ENCODE measurements around the gene MORN1. TPM values are rescaled to one million over a fixed set of nuclear protein-coding genes. Genes with fewer than 3 reads are reported as not detected.

MORN1 gene
- total and polyA plus RNA-seq, 2 experiments from 2014 or later: 4.8 to 11.1 TPM

GRCh38 chr1:2363847-2364513, 27.4 kb downstream of the MORN1 start (continued):
- TF ChIP-seq, protein P1, sequence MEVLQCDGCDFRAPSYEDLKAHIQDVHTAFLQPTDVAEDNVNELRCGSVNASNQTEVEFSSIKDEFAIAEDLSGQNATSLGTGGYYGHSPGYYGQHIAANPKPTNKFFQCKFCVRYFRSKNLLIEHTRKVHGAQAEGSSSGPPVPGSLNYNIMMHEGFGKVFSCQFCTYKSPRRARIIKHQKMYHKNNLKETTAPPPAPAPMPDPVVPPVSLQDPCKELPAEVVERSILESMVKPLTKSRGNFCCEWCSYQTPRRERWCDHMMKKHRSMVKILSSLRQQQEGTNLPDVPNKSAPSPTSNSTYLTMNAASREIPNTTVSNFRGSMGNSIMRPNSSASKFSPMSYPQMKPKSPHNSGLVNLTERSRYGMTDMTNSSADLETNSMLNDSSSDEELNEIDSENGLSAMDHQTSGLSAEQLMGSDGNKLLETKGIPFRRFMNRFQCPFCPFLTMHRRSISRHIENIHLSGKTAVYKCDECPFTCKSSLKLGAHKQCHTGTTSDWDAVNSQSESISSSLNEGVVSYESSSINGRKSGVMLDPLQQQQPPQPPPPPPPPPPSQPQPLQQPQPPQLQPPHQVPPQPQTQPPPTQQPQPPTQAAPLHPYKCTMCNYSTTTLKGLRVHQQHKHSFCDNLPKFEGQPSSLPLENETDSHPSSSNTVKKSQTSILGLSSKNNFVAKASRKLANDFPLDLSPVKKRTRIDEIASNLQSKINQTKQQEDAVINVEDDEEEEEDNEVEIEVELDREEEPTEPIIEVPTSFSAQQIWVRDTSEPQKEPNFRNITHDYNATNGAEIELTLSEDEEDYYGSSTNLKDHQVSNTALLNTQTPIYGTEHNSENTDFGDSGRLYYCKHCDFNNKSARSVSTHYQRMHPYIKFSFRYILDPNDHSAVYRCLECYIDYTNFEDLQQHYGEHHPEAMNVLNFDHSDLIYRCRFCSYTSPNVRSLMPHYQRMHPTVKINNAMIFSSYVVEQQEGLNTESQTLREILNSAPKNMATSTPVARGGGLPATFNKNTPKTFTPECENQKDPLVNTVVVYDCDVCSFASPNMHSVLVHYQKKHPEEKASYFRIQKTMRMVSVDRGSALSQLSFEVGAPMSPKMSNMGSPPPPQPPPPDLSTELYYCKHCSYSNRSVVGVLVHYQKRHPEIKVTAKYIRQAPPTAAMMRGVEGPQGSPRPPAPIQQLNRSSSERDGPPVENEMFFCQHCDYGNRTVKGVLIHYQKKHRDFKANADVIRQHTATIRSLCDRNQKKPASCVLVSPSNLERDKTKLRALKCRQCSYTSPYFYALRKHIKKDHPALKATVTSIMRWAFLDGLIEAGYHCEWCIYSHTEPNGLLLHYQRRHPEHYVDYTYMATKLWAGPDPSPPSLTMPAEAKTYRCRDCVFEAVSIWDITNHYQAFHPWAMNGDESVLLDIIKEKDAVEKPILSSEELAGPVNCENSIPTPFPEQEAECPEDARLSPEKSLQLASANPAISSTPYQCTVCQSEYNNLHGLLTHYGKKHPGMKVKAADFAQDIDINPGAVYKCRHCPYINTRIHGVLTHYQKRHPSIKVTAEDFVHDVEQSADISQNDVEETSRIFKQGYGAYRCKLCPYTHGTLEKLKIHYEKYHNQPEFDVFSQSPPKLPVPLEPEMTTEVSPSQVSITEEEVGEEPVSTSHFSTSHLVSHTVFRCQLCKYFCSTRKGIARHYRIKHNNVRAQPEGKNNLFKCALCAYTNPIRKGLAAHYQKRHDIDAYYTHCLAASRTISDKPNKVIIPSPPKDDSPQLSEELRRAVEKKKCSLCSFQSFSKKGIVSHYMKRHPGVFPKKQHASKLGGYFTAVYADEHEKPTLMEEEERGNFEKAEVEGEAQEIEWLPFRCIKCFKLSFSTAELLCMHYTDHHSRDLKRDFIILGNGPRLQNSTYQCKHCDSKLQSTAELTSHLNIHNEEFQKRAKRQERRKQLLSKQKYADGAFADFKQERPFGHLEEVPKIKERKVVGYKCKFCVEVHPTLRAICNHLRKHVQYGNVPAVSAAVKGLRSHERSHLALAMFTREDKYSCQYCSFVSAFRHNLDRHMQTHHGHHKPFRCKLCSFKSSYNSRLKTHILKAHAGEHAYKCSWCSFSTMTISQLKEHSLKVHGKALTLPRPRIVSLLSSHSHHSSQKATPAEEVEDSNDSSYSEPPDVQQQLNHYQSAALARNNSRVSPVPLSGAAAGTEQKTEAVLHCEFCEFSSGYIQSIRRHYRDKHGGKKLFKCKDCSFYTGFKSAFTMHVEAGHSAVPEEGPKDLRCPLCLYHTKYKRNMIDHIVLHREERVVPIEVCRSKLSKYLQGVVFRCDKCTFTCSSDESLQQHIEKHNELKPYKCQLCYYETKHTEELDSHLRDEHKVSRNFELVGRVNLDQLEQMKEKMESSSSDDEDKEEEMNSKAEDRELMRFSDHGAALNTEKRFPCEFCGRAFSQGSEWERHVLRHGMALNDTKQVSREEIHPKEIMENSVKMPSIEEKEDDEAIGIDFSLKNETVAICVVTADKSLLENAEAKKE (CRISPR knock-in tag; IDR thresholded peaks at IDR 0.05): no peak

DNA sequence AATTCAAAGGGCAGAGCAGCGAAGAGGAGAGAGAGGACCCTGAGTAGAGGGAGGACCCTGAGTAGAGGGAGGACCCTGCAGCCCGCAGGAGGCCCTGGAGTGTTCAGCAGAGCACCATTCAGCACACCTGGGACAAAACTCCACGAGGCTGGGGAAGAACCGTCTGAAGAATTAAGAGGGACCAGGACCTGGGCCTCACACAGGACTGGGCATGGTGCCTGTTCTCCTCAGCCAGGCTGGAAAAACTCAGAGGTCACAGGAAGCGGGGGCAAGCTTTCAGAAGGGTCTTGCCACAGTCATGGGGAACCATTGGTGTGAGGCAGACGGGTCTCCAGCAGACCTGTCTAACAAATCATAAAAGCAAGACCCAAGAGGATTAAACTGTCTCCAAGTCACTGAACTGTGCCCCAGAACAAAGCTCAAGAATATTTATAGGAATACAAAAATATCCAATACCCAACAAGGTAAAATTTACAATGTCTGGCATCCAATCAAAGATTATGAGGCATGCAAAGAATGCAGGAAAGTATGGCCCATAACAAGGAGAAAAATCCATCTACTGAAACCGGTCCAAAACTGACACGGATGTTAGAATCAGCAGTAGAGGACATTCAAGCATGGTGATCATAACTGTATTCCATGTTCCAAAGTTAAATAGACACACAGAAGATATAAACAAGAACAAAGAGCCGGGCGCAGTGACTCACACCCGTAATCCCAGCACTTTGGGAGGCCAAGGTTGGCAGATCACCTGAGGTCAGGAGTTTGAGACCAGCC, 30.6 kb downstream of the MORN1 start:
- ATAC-seq (no peak), DNase-seq (ENCODE audit: low spot score) (no peak)
- Mint-ChIP-seq H3K9me3 (peaks cover 11% of the 10 kb centered on the region; the same call in 2 of the 3 replicates), H3K4me3 (no peak overlapping the region), H3K27ac (no peak overlapping the region), H3K4me1 (no peaks in the 10 kb centered on the region), H3K27me3 (ENCODE audit: insufficient read depth, low read depth, poor library complexity) (peaks cover 7% of the 10 kb centered on the region), H3K36me3 (ENCODE audit: low read depth) (peaks cover 4% of the 10 kb centered on the region; the same call in 2 of the 3 replicates)
- no peaks in the 10 kb centered on the region for H3K9me2 ChIP-seq (ENCODE audit: insufficient read depth)
- H3F3A ChIP-seq (replicated peaks; ENCODE audit: low read depth): no peaks in the 10 kb centered on the region
- H4K20me1 ChIP-seq (replicated peaks; ENCODE audit: insufficient read depth): no peaks in the 10 kb centered on the region
- H2AFZ ChIP-seq: no peak overlapping the region
- no peak overlapping the region for H3K4me3 ChIP-seq
- no peaks in the 10 kb centered on the region for H3K79me2 ChIP-seq (replicated peaks; ENCODE audit: insufficient read depth)
- no peaks in the 10 kb centered on the region for H3K36me3 ChIP-seq (ENCODE audit: insufficient read depth)
- no peak overlapping the region for H3K4me2 ChIP-seq
- H3K27me3 ChIP-seq (ENCODE audit: insufficient read depth): no peaks in the 10 kb centered on the region
- no peaks in the 10 kb centered on the region for H3K4me1 ChIP-seq (ENCODE audit: insufficient read depth)
- no peak overlapping the region for H3K27ac ChIP-seq (ENCODE audit: low read depth)
- TF ChIP-seq POLR2AphosphoS5 (IDR thresholded peaks at IDR 0.05; ENCODE audit: low read depth) (no peak), ETS1 (IDR thresholded peaks at IDR 0.05) (no peak), ZNF331 (CRISPR knock-in tag; IDR thresholded peaks at IDR 0.05; ENCODE audit: low read depth) (no peak), CREB1 (CRISPR knock-in tag; IDR thresholded peaks at IDR 0.05; ENCODE audit: low read depth) (no peak), JUNB (IDR thresholded peaks at IDR 0.05; ENCODE audit: unreplicated experiment) (no peak), CTCF (conservative IDR thresholded peaks at IDR 0.05; ENCODE audit: low read depth in 2 of 2) (no peak), NANOG (IDR thresholded peaks at IDR 0.05; ENCODE audit: borderline replicate concordance) (no peak)

Measured in GM23338 (cell line).